Osteoblast (primary cell): ENCODE measurements around the gene TAS1R2. TPM values are rescaled to one million over a fixed set of nuclear protein-coding genes. Genes with fewer than 3 reads are reported as not detected.

Experiments used
- DNase-seq: peaks from one replicate; pipeline ENCODE4 v3.0.0; 2011; ENCODE audit warnings: low spot score, mixed read lengths; ENCODE audit not compliant: insufficient read length; ENCODE audit errors: missing footprints
- H2AFZ ChIP-seq: 2 replicates; pipeline ENCODE4 v1.6.0; 2011; ENCODE audit warnings: mild to moderate bottlenecking, low read length
- H3K27ac ChIP-seq: 2 replicates; pipeline ENCODE4 v1.5.1; 2011; ENCODE audit warnings: mild to moderate bottlenecking, low read depth, low read length, moderate library complexity
- H3K27me3 ChIP-seq: 2 replicates; pipeline ENCODE4 v1.6.0; 2012; ENCODE audit warnings: mild to moderate bottlenecking, control low read depth, inconsistent platforms, low read length, moderate library complexity; ENCODE audit not compliant: insufficient read depth
- H3K36me3 ChIP-seq: 2 replicates; pipeline ENCODE4 v1.5.1; 2011; ENCODE audit warnings: mild to moderate bottlenecking, low read length, control low read depth, moderate library complexity; ENCODE audit not compliant: insufficient read depth
- H3K4me1 ChIP-seq: 2 replicates; pipeline ENCODE4 v1.5.1; 2011; ENCODE audit warnings: mild to moderate bottlenecking, low read length, control low read depth, moderate library complexity; ENCODE audit not compliant: insufficient read depth
- H3K4me2 ChIP-seq: 2 replicates; pipeline ENCODE4 v1.6.0; 2011; ENCODE audit warnings: mild to moderate bottlenecking, low read length; ENCODE audit not compliant: insufficient read depth
- H3K4me3 ChIP-seq: fragments of 200-600 bp; sonication (generic); 3 replicates; pipeline ENCODE4 v1.5.1; 2012; ENCODE audit warnings: mild to moderate bottlenecking, low read length, inconsistent platforms; ENCODE audit not compliant: insufficient read depth
- H3K79me2 ChIP-seq: 2 replicates; pipeline ENCODE4 v1.6.0; 2012; ENCODE audit warnings: mild to moderate bottlenecking, low read length, control low read depth, inconsistent platforms; ENCODE audit not compliant: insufficient read depth
- H3K9me3 ChIP-seq: 2 replicates; pipeline ENCODE4 v1.5.1; 2011; ENCODE audit warnings: low read depth, low read length, control low read depth
- H4K20me1 ChIP-seq: 2 replicates; pipeline ENCODE4 v1.6.0; 2012; ENCODE audit warnings: mild to moderate bottlenecking, low read length, control low read depth; ENCODE audit not compliant: insufficient read depth
- total RNA-seq: library from RNA; depleted of rRNA; stranded (reverse); fragments of >200 nt; gene quantifications from 2 replicates; pipeline ENCODE4 v1.2.3, GENCODE V29; 2012
- TF ChIP-seq, protein P1 (sequence below): IDR thresholded peaks from 2 replicates; pipeline ENCODE4 v1.5.1; 2011; ENCODE audit warnings: mild to moderate bottlenecking, low read depth, low read length, moderate library complexity; ENCODE audit errors: extremely low read depth

The TAS1R2 gene
- total RNA-seq, 1 donor: not detected

DNA sequence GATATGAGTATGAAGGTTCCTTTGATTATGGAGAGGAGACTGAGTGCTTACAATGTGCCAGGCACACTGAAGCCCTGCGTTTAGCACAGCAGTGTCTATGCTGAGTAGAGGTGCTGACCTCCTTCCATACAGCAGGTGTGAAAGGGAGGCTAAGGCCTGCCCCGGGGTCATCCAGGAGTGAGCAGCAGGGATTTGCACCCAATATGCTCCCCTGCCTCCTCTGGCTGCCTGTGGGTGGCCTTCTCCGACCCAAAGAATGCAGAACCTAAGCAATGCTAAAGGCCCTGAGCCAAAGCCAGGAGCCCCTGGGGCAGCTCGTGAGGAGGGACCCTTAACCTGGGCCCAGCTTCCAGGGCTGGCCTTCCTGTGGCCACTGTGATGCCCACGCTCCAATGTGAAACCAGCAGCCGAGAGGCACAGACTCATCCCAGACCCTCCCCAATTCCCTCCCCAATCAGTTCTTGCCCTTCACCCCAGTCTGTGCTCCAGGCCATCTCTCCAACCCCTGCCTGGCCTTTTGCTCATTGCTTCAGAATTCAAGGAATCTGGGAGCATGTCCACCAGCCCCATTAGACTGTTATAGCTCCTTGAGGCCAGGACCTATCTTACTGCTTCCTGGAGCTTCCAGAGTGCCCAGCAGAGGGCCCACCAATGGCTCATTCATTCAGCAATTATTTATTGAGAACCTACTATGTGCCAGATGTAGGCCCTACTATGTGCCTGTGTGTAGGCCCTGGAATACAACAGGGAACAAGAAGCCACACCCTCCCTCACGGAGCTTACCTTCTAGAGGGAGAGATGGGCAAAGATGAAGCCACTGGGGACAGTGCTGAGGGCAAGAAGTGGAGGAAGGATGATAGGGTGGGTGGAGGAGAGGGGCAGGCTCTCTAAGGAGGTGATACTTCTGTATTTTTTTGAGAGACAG, 53.3 kb downstream of the TAS1R2 start:
- Histone ChIP-seq H2AFZ (no peak overlapping the region), H3K27ac (no peak overlapping the region), H3K4me1 (no peaks in the 10 kb centered on the region), H3K4me2 (no peak overlapping the region), H3K27me3 (no peaks in the 10 kb centered on the region), H3K36me3 (no peaks in the 10 kb centered on the region), H3K4me3 (no peak overlapping the region), H3K9me3 (no peaks in the 10 kb centered on the region), H3K79me2 (no peaks in the 10 kb centered on the region), H4K20me1 (no peaks in the 10 kb centered on the region)
- no peak for DNase-seq
- TF ChIP-seq, protein P1, sequence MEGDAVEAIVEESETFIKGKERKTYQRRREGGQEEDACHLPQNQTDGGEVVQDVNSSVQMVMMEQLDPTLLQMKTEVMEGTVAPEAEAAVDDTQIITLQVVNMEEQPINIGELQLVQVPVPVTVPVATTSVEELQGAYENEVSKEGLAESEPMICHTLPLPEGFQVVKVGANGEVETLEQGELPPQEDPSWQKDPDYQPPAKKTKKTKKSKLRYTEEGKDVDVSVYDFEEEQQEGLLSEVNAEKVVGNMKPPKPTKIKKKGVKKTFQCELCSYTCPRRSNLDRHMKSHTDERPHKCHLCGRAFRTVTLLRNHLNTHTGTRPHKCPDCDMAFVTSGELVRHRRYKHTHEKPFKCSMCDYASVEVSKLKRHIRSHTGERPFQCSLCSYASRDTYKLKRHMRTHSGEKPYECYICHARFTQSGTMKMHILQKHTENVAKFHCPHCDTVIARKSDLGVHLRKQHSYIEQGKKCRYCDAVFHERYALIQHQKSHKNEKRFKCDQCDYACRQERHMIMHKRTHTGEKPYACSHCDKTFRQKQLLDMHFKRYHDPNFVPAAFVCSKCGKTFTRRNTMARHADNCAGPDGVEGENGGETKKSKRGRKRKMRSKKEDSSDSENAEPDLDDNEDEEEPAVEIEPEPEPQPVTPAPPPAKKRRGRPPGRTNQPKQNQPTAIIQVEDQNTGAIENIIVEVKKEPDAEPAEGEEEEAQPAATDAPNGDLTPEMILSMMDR: no peak

DNA sequence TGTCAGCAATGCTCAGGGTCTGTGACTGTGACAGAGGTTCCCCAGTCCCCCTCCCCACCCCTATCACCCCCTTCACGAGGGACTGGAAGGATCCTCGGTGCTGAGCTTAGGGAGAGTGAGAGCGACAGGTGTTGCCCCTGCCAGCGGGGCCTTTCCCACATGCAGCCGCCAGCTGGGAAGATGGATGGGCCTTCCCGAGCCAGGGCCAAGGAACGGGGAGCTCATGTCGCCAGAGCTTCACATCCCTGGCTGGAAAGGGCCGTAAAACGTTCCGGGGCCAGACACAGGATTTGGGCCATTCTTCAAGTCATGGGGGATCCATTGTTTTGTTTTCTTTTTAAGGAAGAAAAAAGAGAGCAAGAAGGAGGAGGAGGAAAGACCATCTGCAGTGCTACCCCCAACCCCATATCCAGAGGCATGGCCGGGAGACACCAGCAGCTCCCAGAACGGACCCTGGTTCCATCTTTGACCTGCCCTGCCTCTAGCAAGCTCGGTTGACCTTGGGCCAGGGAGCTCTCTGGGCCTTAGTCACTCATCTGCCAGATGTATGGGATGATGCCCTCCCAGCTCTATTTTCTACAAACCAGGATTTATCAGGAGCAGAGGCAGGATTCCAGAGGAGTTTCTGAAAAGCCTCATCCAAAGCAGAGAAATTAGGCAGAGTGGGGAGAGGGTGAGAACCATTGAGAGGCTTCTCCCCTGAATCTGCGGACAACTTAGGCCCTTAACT, 54.1 kb downstream of the TAS1R2 start:
- no peaks in the 10 kb centered on the region for H3K36me3 ChIP-seq
- H4K20me1 ChIP-seq: no peaks in the 10 kb centered on the region
- H3K27me3 ChIP-seq: no peaks in the 10 kb centered on the region
- H3K4me3 ChIP-seq: no peak overlapping the region
- no peaks in the 10 kb centered on the region for H3K4me1 ChIP-seq
- H3K4me2 ChIP-seq: no peak overlapping the region
- DNase-seq: no peak
- H2AFZ ChIP-seq: no peak overlapping the region
- TF ChIP-seq, protein P1: no peak
- no peaks in the 10 kb centered on the region for H3K9me3 ChIP-seq
- H3K79me2 ChIP-seq: no peaks in the 10 kb centered on the region
- no peak overlapping the region for H3K27ac ChIP-seq

DNA sequence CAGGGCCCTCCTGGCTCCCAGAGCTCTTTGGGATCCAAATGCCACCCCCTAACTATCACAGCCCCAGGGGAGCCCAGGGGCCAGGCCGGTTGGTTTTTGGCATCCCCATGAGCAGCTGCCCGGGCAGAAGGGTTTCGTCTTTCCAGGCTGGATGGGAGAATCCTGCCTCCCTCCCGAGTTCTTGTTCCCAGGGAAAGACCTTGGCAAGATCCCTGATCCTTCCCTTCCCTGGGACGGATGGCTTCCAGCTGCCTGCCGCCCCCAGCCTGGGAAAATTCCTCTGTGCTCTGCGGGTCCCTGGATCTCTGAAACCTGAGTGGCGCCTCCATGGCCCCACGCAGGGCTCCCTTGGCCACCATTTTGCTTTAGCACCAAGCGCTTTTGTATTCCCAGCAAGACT, 55.6 kb downstream of the TAS1R2 start:
- no peak overlapping the region for H3K4me3 ChIP-seq
- no peaks in the 10 kb centered on the region for H3K79me2 ChIP-seq
- DNase-seq: no peak
- H3K4me2 ChIP-seq: no peak overlapping the region
- no peaks in the 10 kb centered on the region for H3K27me3 ChIP-seq
- H3K9me3 ChIP-seq: no peaks in the 10 kb centered on the region
- H3K4me1 ChIP-seq: no peaks in the 10 kb centered on the region
- no peaks in the 10 kb centered on the region for H4K20me1 ChIP-seq
- no peaks in the 10 kb centered on the region for H3K36me3 ChIP-seq
- no peak overlapping the region for H3K27ac ChIP-seq
- TF ChIP-seq, protein P1: no peak
- H2AFZ ChIP-seq: no peak overlapping the region
